Right renal cortex interstitium (tissue), 3 donors: ENCODE results near the gene FMO1. TPM values are rescaled to one million over a fixed set of nuclear protein-coding genes. Genes with fewer than 3 reads are reported as not detected.
"Not testable (repeated sequence)": the region's sequence is repeated elsewhere in the genome, so short reads cannot be mapped to it uniquely, and the experiment has no call there.

Source experiments
- DNase-seq, 3 donors: peaks; one replicate each; pipeline ENCODE4 v3.0.0-alpha.2; 2013; ENCODE audit warnings: low read depth in 3 of 3, low spot score in 2 of 3
- polyA plus RNA-seq, 3 donors: library from polyadenylated mRNA; unstranded; fragments of 120-200 nt; gene quantifications; one replicate each; pipeline ENCODE4 v1.2.1, GENCODE V29; 2013; ENCODE audit not compliant: insufficient read length in 3 of 3

Gene FMO1, protein sequence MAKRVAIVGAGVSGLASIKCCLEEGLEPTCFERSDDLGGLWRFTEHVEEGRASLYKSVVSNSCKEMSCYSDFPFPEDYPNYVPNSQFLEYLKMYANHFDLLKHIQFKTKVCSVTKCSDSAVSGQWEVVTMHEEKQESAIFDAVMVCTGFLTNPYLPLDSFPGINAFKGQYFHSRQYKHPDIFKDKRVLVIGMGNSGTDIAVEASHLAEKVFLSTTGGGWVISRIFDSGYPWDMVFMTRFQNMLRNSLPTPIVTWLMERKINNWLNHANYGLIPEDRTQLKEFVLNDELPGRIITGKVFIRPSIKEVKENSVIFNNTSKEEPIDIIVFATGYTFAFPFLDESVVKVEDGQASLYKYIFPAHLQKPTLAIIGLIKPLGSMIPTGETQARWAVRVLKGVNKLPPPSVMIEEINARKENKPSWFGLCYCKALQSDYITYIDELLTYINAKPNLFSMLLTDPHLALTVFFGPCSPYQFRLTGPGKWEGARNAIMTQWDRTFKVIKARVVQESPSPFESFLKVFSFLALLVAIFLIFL
- 100 to 1,000 TPM; 134 to 236 (median 214) TPM for polyA plus RNA-seq

DNA sequence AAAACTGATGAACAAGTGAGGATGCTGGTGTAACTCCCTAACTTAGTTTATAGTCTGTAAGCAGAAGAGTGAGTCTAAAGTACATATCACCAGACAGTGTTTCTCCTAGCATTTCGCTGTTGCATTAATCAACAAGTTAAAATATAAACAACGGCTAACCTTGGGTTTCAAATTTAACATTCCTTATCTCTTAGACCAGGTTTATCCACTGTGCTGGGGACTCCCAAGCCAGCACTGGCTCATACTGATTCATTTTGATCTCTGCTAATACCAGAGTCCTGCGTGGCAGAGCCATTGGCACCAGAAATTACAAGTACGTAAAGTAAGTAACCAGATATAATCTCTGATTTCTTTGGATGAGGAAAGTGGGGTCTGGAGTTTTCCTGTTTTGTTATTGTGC is at the start of gene FMO1:
FMO1 (plus strand) TSS at position 193 of the 400 bp plus-strand sequence. CDS start 9,594 bp downstream, outside the sequence.
- DNase-seq = no peak

DNA sequence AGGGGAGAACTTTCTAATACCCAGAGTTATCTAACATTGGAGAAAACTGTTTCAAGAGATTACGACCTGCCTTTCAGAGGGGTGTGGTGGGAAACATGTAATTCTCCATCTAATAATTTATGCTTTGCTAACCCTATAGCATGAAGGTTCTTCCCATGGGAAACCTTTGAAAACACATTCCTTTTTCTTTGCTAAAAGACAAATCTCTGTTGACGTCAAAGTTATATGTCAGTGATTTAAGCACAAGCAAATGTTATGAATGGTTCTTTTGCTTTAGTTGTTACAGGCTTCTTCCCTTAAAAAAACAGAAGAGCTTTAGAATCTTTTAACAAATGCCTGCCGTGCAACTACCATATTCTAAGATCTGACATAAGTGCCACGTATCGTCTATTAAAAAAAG is 44.0 kb upstream of the FMO1 start:
- no peak for DNase-seq

DNA sequence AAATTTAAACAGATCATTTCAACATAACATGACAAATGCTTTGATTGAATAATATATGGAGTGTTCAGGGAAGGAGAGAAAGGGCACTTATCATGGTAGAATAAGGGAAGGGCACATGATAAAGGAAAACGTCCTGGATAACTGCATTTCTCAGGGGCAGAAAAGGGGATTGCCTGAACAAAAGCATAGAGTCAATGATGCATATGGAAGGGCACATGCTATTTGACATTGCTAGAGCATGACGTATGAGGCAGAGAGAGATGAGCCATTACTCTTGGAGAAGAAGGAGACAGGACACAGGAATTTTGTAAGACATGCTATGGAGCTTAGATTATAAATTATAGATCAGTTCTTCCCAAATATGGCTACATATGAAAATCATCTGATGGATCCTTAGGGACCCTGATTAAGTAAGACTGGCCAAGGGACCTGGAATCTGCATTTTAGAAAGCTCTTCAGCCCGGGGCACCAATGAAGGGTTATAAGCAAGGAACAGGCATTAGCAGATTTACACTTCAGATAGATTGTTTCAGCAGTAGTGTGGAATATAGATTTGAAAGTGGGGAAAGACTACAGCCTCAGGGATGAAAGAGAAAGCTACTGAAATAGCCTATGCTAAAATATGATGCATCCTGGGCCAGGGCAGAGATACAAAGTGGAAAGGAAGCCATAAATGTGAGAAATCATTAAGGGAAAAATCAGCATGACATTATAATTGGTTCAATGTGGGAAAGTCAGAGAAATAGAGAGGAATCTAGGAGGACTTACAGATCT is 41.9 kb upstream of the FMO1 start:
- no peak for DNase-seq

DNA sequence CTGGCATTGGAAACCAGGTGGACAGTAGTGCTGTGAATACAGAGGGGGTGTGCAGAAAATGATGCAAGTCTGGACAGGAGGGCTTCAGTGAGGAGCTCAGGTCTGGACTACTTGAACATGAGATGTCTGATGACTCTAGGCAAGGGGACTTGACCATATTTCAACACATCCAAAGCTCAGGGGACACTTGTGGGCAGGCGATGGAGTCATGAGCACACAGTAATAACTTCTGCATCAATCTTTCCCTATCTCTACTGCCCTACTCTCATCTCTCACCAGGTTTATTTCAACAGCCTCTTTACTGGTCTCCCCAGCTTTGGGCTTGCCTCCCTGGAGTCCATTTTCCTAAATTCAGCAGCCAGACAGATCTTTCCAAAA is 41.3 kb upstream of the FMO1 start:
- DNase-seq = no peak

DNA sequence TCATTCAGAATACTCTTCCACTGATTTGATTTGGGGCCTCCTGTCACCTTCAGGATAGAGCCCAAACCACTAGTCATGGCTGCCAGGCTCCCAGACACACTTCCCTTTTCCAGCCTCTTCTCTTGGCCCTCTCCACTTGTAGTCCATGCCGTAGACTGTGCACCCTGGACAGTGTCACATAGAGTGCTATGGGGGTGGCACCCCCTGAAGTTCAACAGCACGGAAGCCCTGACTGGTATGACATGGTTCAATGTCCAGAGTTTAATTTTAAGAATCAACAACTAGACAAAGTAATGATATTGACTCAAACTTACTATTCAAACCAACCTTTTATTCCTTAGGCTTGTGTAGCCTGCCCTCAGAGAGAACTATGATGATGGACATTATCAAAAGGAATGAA is 40.9 kb upstream of the FMO1 start:
- DNase-seq = no peak

DNA sequence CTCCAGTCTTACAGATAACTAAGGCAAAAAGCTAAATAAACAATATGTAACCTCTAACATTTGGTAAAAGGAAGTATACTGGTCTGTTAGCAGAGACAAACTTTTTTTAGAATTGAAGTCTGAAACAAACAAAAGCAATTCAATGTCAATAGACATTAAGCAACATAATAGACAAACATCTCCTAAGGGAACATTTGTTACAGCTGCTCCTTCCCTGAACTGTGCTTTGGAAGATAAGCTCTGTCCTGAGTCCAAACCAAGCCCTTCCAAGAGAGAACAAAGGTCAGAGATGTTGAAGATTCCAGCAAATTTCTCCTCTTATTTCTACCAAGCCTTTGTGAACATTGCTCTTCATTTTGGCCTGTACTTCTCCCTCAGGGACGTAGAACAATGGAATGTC is 37.9 kb upstream of the FMO1 start:
- no peak for DNase-seq

DNA sequence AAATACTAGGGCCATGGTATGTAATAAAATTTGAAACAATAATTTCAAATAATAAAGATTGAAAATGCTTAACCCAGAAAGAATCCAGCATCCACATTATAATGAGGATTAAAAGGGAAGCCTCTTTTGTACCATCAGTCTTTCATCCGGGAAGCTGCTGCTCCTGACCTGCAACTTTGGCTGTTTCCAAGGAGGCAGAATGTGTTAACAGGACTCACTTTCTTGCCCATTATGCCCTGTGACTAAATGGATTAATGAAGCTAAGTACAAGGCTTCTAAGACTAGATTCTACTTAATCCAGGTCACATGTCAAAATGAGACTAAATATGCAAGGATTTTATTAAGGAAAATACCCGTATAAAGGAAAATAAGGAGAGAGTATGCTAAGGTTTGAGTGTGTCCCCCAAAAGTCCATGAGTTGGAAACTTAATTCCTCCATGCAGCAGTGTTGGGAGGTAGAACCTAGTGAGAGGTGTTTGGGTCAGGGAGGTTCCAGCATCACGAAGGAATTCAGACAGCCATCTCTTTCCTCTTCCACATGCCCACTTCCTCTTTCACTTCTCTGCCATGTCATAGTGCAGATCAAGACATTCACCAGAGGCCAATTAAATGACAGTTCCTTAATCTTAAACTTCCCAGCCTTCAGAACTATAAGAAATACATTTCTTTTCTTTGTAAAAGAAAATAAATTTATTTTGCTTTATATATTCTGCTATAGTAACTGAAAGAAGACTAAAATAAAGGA is 35.5 kb upstream of the FMO1 start:
- no peak for DNase-seq

DNA sequence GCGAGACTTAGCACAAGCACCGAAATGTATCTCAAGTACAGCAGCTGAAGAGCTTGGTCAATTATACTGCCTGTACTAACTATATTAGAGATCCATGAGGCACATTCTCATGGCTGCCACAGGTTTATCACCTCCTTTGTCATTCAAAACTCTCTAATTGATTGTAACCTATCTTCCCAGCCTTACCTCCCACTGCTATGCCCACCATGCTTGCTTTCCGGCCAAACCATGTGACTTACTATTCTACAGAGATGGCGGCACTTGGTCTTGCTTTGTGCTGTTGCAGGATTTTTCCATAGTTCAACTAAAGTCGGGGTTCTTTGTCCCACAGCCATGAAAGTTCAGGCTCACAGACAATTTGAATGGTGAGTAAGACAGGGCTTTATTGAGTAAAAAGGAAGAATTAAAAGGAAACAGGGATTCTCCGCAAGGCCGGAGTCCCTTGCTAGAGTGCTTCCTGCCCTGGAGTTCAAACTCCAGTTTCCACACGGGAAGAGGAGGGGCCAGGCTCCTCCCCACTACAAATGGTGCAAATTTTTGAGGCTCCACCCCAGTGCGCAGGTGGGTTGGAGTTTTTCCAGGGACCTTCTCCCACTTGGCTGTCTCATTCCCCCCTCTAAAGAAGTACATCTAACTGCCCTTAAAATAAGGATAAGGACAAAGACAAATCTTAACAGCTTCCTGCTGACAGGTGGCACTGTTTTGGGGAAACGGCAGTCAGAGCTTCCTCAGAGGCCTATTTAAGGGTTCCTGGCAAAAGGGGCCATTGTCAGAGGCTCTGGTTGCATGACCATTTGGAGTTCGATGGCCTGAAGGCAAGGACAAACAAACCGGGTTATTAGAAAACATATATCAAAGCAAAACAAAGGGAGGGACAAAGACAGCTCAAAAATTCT is 34.5 kb upstream of the FMO1 start:
- no peak for DNase-seq

DNA sequence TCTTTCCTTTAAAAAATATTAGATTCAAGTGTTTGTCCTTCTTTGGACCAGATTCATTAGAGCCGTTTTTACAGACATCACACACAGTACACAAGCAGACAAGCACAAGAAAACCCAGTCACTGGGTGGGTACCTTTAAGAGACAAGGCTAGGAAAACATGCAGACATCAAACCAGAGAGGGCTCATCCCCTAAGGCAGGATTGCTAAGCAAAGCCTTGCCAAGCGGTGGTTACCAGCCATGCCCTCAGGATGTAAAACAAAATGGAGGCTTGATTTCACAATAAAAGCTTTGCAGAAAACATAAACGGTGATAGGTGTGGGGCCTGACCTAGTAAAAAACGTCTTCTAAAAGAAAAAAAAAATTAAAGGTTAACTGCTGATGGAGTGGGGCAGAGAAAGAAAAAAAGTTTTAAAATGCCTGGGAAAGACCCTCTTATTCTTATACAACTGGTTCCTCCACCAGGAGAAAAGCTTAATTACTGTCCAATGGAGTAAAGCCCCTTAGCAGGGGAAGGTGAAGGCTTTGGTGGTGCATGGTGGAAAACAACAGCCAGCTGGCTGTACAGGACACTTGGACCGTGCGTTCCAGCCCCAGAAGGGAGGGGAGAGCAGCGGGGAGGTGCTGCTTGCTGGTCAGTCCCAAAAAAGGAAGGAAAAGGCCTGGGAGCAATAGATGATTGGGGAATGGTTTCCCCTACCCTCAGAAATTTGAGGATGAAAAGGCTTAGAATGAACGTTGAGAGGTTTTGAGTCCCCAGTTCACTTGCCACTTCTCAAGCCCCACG is 30.4 kb upstream of the FMO1 start:
- no peak for DNase-seq

DNA sequence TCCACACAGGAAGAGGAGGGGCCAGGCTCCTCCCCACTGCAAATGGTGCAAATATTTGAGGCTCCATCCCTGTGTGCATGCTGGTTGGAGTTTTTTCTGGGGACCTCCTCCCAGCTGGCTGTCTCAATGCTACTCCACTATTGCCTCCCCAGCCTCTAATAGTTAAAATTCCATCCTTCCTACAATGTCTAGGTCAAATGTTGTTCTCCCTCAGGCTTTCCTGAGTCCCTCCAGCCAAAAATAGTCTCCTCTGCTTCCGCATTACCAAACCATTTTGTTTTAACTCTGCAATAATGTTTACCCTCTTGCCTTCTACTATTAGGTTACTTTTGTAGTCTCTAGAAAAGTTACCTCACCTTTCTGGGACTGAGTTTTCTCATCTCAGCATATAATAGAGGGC is 29.6 kb upstream of the FMO1 start:
- no peak for DNase-seq

DNA sequence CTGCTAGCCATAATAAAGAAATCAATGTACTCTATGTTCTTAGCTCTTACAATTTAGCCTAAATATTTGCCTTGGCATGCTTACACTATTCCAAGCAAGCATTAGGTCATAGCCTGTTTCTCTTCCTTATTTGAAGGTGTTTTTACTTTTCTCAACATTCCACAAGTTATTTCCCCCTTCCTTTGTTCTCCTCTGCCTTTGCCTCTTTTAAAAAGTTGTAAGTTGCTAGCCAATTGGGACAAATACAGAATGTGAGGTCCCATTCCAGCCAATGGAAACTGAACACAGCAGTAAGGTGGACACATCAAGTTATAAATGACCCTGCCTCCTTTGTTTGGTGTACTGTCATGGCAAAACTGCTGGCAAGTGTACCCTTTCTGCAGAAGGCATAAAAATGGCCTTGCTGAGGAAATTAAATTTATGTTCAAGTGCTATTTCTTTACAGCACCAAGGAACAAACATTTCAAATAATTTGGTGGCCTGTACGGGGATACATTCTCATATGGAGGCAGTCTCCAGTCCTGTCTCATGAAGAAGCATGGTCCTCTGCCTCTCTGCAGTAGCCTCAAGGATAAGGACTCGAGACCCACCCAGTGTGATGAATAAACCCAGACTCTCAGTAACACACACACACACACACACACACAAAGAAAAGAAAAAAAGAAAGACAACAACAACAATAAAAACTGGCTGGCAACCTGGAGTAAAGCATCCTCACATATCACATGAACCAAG is 28.8 kb upstream of the FMO1 start:
- no peak for DNase-seq

DNA sequence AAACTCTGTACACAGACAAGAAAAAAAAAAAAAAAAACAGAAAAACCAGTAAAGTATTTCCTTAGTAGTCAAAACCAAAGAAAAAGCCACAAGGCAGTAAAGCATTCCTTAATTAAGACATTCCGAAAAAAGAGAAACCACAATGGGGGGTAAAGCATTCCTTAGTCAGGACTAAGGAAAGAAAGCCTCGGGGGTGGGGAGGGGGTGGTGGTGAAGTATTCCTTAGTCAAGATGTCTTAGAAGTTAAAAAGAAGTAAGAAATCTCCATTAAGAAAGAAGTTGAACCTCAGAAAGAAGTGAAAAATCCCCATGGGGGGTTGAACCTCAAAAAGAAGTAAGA is 28.2 kb upstream of the FMO1 start:
- no peak for DNase-seq

DNA sequence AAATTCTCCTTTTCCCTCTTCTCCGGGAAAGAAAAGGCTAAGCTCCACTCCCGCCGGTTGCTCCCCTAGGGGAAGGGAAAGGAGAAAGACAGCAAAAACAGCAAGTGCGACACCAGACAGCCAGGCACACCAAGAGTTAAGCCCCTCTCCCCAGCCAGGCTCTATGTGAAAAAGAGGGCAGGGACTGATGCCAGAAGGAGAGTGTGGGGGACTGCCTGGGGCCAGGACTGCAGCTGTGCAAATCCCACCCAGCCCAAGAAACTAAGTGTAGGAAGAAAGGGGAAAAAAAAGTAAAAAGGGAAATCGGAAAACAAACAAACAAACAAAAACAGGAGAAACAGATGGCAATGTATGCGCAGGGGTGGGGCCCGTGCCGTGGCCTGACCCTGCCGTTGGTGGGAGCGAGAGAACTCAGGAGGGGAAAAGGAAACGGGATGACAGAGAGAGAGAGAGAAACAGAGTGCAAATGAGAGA is 27.7 kb upstream of the FMO1 start:
- DNase-seq = peak in 1 of 3 donors; percentile 45

DNA sequence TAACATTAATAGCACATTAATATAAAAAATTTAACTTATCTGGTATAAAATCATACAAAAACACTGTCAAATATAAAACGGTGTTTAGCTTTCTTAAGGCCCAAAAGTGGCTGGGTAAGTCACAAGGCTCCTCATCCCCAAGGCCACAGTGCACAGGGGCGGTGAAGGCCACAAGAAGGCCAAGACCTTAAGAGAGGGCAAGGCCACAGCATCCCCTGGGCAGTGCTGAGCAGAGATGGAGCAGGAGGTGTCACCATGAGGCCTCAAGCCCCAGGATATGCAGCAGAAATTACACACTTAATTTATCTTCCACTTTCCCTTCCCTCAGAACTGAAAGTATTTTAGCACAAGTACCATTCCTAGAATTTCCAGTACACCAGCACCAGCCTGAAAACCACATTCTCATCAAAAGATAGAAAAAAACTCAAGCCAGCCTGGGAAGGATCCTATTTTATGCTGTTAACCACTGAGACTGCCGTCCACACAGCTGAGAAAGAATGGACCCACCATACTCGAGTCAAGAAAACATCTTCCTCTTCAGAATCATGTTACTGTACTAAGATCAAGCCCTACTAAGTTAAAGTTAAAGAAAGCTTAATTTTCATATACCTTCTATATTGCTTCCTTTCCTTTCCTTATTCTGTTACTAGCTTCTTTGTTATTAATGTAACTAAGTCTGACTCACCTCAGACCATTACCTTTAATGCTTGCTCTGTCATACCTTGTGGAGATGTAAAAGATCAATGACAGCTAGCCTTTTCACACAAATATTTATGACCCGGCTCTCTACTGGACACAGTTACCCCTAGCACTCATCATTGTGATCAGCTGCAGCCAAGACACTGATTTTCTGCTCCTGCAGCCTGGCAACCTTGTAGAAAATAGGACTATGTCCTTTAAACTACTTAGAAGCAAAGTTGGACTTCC is 26.4 kb upstream of the FMO1 start:
- no peak for DNase-seq

DNA sequence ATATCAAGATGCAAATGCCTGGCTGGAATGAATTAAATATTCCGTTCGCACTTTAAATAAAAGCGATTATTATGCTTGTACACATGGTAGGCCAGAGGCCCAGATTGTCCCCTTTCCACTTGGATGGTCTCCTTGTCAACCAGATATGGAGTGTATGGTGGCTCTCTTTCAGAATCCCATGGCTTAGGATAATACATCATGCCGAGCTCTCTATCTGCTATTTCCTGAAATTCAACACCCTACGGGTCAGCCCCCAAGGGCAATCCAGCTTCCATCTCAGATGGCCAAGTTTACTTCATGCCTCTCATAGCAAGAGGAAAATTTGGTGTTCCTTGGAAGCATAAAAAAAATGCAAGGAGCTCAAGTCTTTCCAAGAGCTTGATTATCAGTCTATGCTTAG is 25.4 kb upstream of the FMO1 start:
- peak in 1 of 3 donors; percentile 32 for DNase-seq

DNA sequence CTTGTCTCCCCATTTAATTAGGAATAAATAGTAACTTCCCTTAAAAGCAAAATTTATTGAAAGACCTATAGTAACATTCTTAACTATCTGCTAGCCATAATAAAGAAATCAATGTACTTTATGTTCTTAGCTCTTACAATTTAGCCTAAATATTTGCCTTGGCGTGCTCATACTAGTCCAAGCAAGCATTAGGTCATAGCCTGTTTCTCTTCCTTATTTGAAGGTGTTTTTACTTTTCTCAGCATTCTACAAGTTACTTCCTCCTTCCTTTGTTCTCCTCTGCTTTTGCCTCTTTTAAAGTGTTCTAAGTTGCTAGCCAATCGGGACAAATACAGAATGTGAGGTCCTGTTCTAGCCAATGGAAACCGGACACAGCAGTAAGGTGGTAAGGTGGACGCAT is 24.0 kb upstream of the FMO1 start:
- not testable (repeated sequence) for DNase-seq

DNA sequence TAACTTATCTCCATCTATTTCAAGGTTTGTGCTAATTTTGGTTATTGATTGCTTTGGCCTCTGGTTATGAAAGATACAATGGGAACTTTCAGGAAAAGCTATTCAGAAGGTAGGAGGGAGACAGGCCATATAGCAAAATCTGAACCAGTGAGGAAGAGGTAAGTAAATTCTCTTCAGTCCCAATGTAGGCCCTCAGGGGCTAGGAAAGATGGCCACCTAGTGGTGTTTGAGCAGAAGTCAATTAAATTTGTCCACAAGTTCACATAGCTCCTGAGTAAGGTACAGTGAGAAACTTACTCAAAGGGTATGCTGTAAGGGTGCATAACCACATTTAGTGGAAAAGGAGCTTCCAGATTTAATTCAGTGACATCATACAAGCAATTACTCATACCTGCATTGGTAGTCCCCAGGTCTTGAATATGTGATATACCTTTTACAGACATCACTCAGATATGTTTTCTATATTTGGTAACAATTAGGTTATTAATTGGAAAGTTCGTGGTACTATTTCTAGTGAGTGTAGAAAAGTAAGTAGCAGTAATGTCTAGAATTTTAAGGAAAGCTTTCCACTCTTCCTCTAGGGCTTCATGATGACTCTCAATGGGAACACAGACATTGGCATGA is 21.4 kb upstream of the FMO1 start:
- no peak for DNase-seq
